Stimulated activated CD4-positive, alpha-beta T cell treated with anti-CD3 and anti-CD28 coated beads, Interleukin-12 subunit alpha, Interleukin-12 subunit beta, amount 100 ng/mL, for 24 hours (primary cell): ENCODE results near the gene KCTD21.

Experiments used
- DNase-seq, 2 experiments: peaks; one replicate each; pipeline ENCODE4 v3.0.0-alpha.2; 2020; ENCODE audit warnings: low read depth in 2 of 2

KCTD21 gene

GRCh38 chr11:78201096-78201818 is 12.8 kb upstream of the KCTD21 start:
- DNase-seq = no peak

GRCh38 chr11:78200553-78200952 is 12.1 kb upstream of the KCTD21 start:
- DNase-seq = no peak

GRCh38 chr11:78200061-78200460 is 11.6 kb upstream of the KCTD21 start:
- no peak for DNase-seq

GRCh38 chr11:78199653-78200015 is 11.2 kb upstream of the KCTD21 start:
- no peak for DNase-seq

- DNase-seq = no peak
Observed at GRCh38 chr11:78199015-78199652, 10.7 kb upstream of the KCTD21 start.

- DNase-seq = no peak
Observed at GRCh38 chr11:78197816-78198215, 9.4 kb upstream of the KCTD21 start.

- no peak for DNase-seq
Observed at GRCh38 chr11:78196661-78197091, 8.2 kb upstream of the KCTD21 start.

GRCh38 chr11:78195917-78196560 is 7.6 kb upstream of the KCTD21 start:
- DNase-seq = no peak

- no peak for DNase-seq
Observed at GRCh38 chr11:78194490-78194889, 6.1 kb upstream of the KCTD21 start.

- no peak for DNase-seq
Observed at GRCh38 chr11:78193806-78194205, 5.4 kb upstream of the KCTD21 start.

- no peak for DNase-seq
Observed at GRCh38 chr11:78192911-78193351, 4.5 kb upstream of the KCTD21 start.

- DNase-seq = no peak
Observed at GRCh38 chr11:78192223-78192719, 3.8 kb upstream of the KCTD21 start.

- no peak for DNase-seq
Observed at GRCh38 chr11:78190871-78191538, 2.6 kb upstream of the KCTD21 start.

GRCh38 chr11:78190374-78190773 is 1.9 kb upstream of the KCTD21 start:
- no peak for DNase-seq

- DNase-seq = no peak
Observed at GRCh38 chr11:78189851-78190250, 1.4 kb upstream of the KCTD21 start.

GRCh38 chr11:78189174-78189724 is 823 bp upstream of the KCTD21 start:
- no peak for DNase-seq

GRCh38 chr11:78187366-78188285 is 800 bp downstream of the KCTD21 start:
- peak; percentile 65 to 71 for DNase-seq

GRCh38 chr11:78181185-78181584 is 7.2 kb downstream of the KCTD21 start:
- no peak for DNase-seq

GRCh38 chr11:78180751-78181150 is 7.7 kb downstream of the KCTD21 start:
- no peak for DNase-seq

GRCh38 chr11:78179459-78180071 is 8.9 kb downstream of the KCTD21 start:
- no peak for DNase-seq
